GM12891 (cell line): ENCODE data around the gene ASAP3.

Experiments
- POLR2A ChIP-seq: IDR thresholded peaks from 2 replicates; pipeline ENCODE4 v1.6.1; 2011; ENCODE audit warnings: low read depth, low read length, control low read depth
- POLR2AphosphoS5 ChIP-seq: IDR thresholded peaks from 2 replicates; pipeline ENCODE4 v1.6.1; 2011; ENCODE audit warnings: low read depth, low read length, control low read depth
- POU2F2 ChIP-seq: IDR thresholded peaks from 2 replicates; pipeline ENCODE4 v1.6.1; 2011; ENCODE audit warnings: low read depth, mild to moderate bottlenecking, control low read depth, low read length, moderate library complexity

- TF ChIP-seq POLR2A (no peak), POLR2AphosphoS5 (no peak), POU2F2 (no peak)
Observed at GRCh38 chr1:23431431-23431830, 52.5 kb downstream of the ASAP3 start.
